ENCODE measurements around the gene ANK3.
"Not testable (repeated sequence)": the region's sequence is repeated elsewhere in the genome, so short reads cannot be mapped to it uniquely, and the experiment has no call there.

Gene ANK3

GRCh38 chr10:60073781-60074656 is 315.7 kb downstream of the ANK3 start:
- DNase-seq, result no peak

- DNase-seq, result no peak
Measured at GRCh38 chr10:60073397-60073780, 316.3 kb downstream of the ANK3 start.

GRCh38 chr10:60069311-60069710 is 320.4 kb downstream of the ANK3 start:
- no peak for DNase-seq

GRCh38 chr10:60050366-60050765 is 339.3 kb downstream of the ANK3 start:
- DNase-seq, result no peak

- DNase-seq, result peak in 2 of 3 experiments; percentile 2 to 22
Measured at GRCh38 chr10:60048091-60048501, 341.6 kb downstream of the ANK3 start.

- DNase-seq, result no peak
Measured at GRCh38 chr10:60045571-60045970, 344.1 kb downstream of the ANK3 start.

- no peak for DNase-seq
Measured at GRCh38 chr10:60044971-60045370, 344.7 kb downstream of the ANK3 start.

- DNase-seq, result peak in 1 of 3 experiments; percentile 0
Measured at GRCh38 chr10:60044242-60044641, 345.4 kb downstream of the ANK3 start.

- DNase-seq, result no peak
Measured at GRCh38 chr10:60043561-60044241, 346.0 kb downstream of the ANK3 start.

- DNase-seq, result peak in 1 of 3 experiments; percentile 70
Measured at GRCh38 chr10:60042914-60043313, 346.8 kb downstream of the ANK3 start.

GRCh38 chr10:60042262-60042661 is 347.4 kb downstream of the ANK3 start:
- peak in 2 of 3 experiments; percentile 11 to 70 for DNase-seq

- no peak for DNase-seq
Measured at GRCh38 chr10:60041489-60042133, 348.1 kb downstream of the ANK3 start.

- DNase-seq, result no peak
Measured at GRCh38 chr10:60040014-60040662, 349.5 kb downstream of the ANK3 start.

GRCh38 chr10:60035984-60036383 is 353.7 kb downstream of the ANK3 start:
- DNase-seq, result no peak

- not testable (repeated sequence) for DNase-seq
Measured at GRCh38 chr10:60035375-60035774, 354.3 kb downstream of the ANK3 start.

GRCh38 chr10:60032723-60033122 is 357.0 kb downstream of the ANK3 start:
- peak; percentile 11 to 65 (median 52) for DNase-seq

- DNase-seq, result no peak
Measured at GRCh38 chr10:60031664-60032063, 358.0 kb downstream of the ANK3 start.

GRCh38 chr10:60031183-60031582 is 358.5 kb downstream of the ANK3 start:
- no peak for DNase-seq

GRCh38 chr10:60029475-60029874 is 360.2 kb downstream of the ANK3 start:
- DNase-seq, result peak in 1 of 3 experiments; percentile 1

- DNase-seq, result no peak
Measured at GRCh38 chr10:60028081-60028480, 361.6 kb downstream of the ANK3 start.

- DNase-seq, result no peak
Measured at GRCh38 chr10:60025279-60025678, 364.4 kb downstream of the ANK3 start.

- DNase-seq, result no peak
Measured at GRCh38 chr10:60024506-60024905, 365.2 kb downstream of the ANK3 start.
